ENCODE data around the gene BMP6.

DNA sequence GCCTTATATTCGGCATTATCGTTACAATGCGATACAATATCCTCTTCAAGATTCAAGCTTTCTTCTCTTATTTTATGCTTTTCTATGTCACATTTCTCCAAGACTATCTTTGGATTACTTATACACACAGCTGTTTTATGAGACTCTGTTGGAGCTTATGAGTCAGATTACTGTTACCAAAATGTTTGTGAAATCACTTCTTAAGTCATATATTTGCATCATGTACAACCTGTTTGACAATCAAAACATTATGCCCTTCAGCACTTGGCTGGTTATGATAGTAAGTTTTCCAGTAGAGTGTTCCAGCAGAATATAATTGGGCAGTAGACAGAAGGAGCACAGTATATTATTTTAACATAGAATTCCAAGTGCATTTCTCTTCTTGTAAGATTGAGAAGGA is 35.2 kb downstream of the BMP6 start:
- no peak for TF ChIP-seq CTCF (IDR thresholded peaks at IDR 0.05; ENCODE audit: poor library complexity, severe bottlenecking)
- TF ChIP-seq EZH2 (IDR thresholded peaks at IDR 0.05; ENCODE audit: borderline replicate concordance, insufficient read depth, low read length, poor library complexity, severe bottlenecking): no peak
- no peak for TF ChIP-seq EP300 (conservative IDR thresholded peaks at IDR 0.05; ENCODE audit: poor library complexity, severe bottlenecking)
- no peak for TF ChIP-seq POLR2AphosphoS5 (IDR thresholded peaks at IDR 0.05)
- no peak for TF ChIP-seq REST (IDR thresholded peaks at IDR 0.05; ENCODE audit: borderline replicate concordance)
- no peak for TF ChIP-seq SMC3 (conservative IDR thresholded peaks at IDR 0.05; ENCODE audit: poor library complexity)
- TF ChIP-seq RAD21 (conservative IDR thresholded peaks at IDR 0.05): no peak
- no peak for TF ChIP-seq MXI1 (conservative IDR thresholded peaks at IDR 0.05; ENCODE audit: poor library complexity, severe bottlenecking)

Measured in neural cell (in vitro differentiated cells).